Vagina (tissue), 2 donors: ENCODE measurements around the gene VOPP1. TPM values are rescaled to one million over a fixed set of nuclear protein-coding genes. Genes with fewer than 3 reads are reported as not detected.

Experiments used
- DNase-seq, 2 donors: peaks; one replicate each; pipeline ENCODE4 v3.0.0-alpha.2; 2017; ENCODE audit errors: extremely low spot score in 2 of 2
- H3K27ac ChIP-seq: fragments of 200-600 bp; sonication (generic); one replicate; pipeline ENCODE4 v1.5.1; 2019
- H3K27me3 ChIP-seq: fragments of 200-600 bp; sonication (generic); one replicate; pipeline ENCODE4 v1.5.1; 2019
- H3K36me3 ChIP-seq, 2 donors: fragments of 200-600 bp; sonication (generic); one replicate each; pipeline ENCODE4 v1.5.1; 2017 to 2019
- H3K4me1 ChIP-seq: fragments of 200-600 bp; sonication (generic); one replicate; pipeline ENCODE4 v1.5.1; 2019
- H3K4me3 ChIP-seq, 2 donors: fragments of 200-600 bp; sonication (generic); 1 replicate in 1 of 2; 2 replicates in 1 of 2; pipeline ENCODE4 v1.5.1; 2016 to 2019
- H3K9me3 ChIP-seq: fragments of 200-600 bp; sonication (generic); one replicate; pipeline ENCODE4 v1.5.1; 2019
- CTCF ChIP-seq, 3 experiments: fragments of 450-650 bp in 2 of 3; fragments of 200-600 bp in 1 of 3; sonication (generic) in 1 of 3; IDR thresholded peaks; one replicate each; pipeline ENCODE4 v1.5.1; 2017 to 2019; ENCODE audit warnings: antibody characterized with exemption in 3 of 3, mild to moderate bottlenecking in 2 of 3, moderate library complexity in 2 of 3
- POLR2A ChIP-seq, 2 donors: fragments of 450-650 bp; IDR thresholded peaks; one replicate each; pipeline ENCODE4 v1.6.1; 2017; ENCODE audit warnings: antibody characterized with exemption in 2 of 2, mild to moderate bottlenecking in 2 of 2, moderate library complexity in 2 of 2
- POLR2AphosphoS5 ChIP-seq, 2 donors: sonication (generic); formaldehyde crosslinking; IDR thresholded peaks; one replicate each; pipeline ENCODE4 v1.9.0; 2017; ENCODE audit warnings: antibody characterized with exemption in 2 of 2, mild to moderate bottlenecking in 2 of 2, low read depth in 1 of 2; ENCODE audit not compliant: insufficient read depth in 1 of 2
- intact Hi-C: fragments of 100-400 bp; cut with DNase I; formaldehyde crosslinking; loops from one replicate; pipeline ENCODE4 v1.15.1; 2023
- total RNA-seq: library from RNA; depleted of rRNA; stranded (reverse); fragments of >200 nt; gene quantifications from one replicate; pipeline ENCODE4 v1.2.3, GENCODE V29; 2016

VOPP1 gene
- total RNA-seq, 1 donor from 2014 or later = 26.3 TPM

DNA sequence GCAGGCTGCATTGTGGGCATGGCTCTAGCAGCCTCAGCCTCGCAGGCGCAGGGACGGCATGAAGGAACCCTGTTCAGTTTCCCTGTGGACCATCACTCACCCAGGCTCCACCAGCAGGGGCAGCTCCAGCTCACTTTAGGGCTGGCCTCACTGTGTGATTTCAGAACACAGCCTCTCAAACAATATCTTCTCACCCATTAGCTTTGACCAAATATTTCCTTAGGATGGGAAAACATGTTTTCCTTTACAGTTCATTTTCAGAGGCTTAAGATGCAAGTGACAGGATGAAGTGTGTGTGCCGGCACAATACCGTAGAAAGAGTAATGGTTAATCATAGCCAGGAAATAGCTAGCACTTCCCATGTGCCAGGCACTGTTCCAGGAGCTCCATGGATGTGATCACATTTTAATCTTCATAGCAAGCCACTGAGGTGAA is 149.0 kb downstream of the VOPP1 start:
- peaks cover 0 to 12% of the 10 kb centered on the region in 2 donors for H3K36me3 ChIP-seq
- H3K27ac ChIP-seq = no peak overlapping the region
- H3K4me1 ChIP-seq = no peaks in the 10 kb centered on the region
- no peaks in the 10 kb centered on the region for H3K9me3 ChIP-seq
- TF ChIP-seq POLR2AphosphoS5 (IDR thresholded peaks at IDR 0.05; ENCODE audit: insufficient read depth in 1 of 2, low read depth in 1 of 2) (no peak), POLR2A (IDR thresholded peaks at IDR 0.05) (no peak), CTCF (IDR thresholded peaks at IDR 0.05) (no peak)
- H3K27me3 ChIP-seq = no peaks in the 10 kb centered on the region
- intact Hi-C loops = no loop called here
- no peak overlapping the region for H3K4me3 ChIP-seq
- no peak for DNase-seq

Other genes with a start within 250 kb of the VOPP1 start
- gene LANCL2, start 207.2 kb downstream of the VOPP1 start, total RNA-seq = 7.6 TPM